Karpas-422 (cell line): ENCODE results near the gene MORC2. TPM values are rescaled to one million over a fixed set of nuclear protein-coding genes. Genes with fewer than 3 reads are reported as not detected.

Experiments used
- DNase-seq: peaks from one replicate; pipeline ENCODE4 v3.0.0-alpha.2; 2015
- H2AFZ ChIP-seq: fragments of 200-600 bp; sonication (generic); 2 replicates; pipeline ENCODE4 v1.6.1; 2014; ENCODE audit warnings: antibody characterized with exemption, low read length, mixed read lengths
- H3K27ac ChIP-seq: fragments of 200-600 bp; sonication (generic); 2 replicates; pipeline ENCODE4 v1.5.1; 2014; ENCODE audit warnings: mild to moderate bottlenecking, low read length, moderate library complexity
- H3K27me3 ChIP-seq: fragments of 200-600 bp; sonication (generic); 2 replicates; pipeline ENCODE4 v1.6.1; 2014; ENCODE audit warnings: low read length, mixed read lengths
- H3K36me3 ChIP-seq: fragments of 200-600 bp; sonication (generic); 2 replicates; pipeline ENCODE4 v1.6.1; 2014; ENCODE audit warnings: low read length, mixed read lengths; ENCODE audit not compliant: insufficient read depth
- H3K4me1 ChIP-seq: fragments of 200-600 bp; sonication (generic); 2 replicates; pipeline ENCODE4 v1.6.1; 2014; ENCODE audit warnings: mild to moderate bottlenecking, low read length, mixed read lengths
- H3K4me2 ChIP-seq: fragments of 200-600 bp; sonication (generic); 2 replicates; pipeline ENCODE4 v1.6.1; 2014; ENCODE audit warnings: low read length, low read depth, mild to moderate bottlenecking; ENCODE audit not compliant: poor library complexity, severe bottlenecking
- H3K4me3 ChIP-seq: fragments of 200-600 bp; sonication (generic); 2 replicates; pipeline ENCODE4 v1.5.1; 2014; ENCODE audit warnings: mild to moderate bottlenecking, antibody characterized with exemption, low read length, mixed read lengths
- H3K79me2 ChIP-seq: fragments of 200-600 bp; sonication (generic); 2 replicates; pipeline ENCODE4 v1.6.1; 2014; ENCODE audit warnings: mild to moderate bottlenecking, low read length, mixed read lengths
- H3K9ac ChIP-seq: fragments of 200-600 bp; sonication (generic); 2 replicates; pipeline ENCODE4 v1.6.0; 2014; ENCODE audit warnings: low read length
- H3K9me2 ChIP-seq: fragments of 200-600 bp; sonication (generic), shearing (Covaris generic); replicated peaks from 2 replicates; pipeline ENCODE4 v1.6.0; 2014; ENCODE audit warnings: mild to moderate bottlenecking, low read length, moderate library complexity; ENCODE audit not compliant: insufficient read depth
- H3K9me3 ChIP-seq: fragments of 300-700, 200-600 bp; sonication (generic); 2 replicates; pipeline ENCODE4 v1.6.1; 2014; ENCODE audit warnings: low read length, mixed read lengths
- H4K20me1 ChIP-seq: fragments of 200-600 bp; sonication (generic); 2 replicates; pipeline ENCODE4 v1.6.1; 2014; ENCODE audit warnings: mild to moderate bottlenecking, antibody characterized with exemption, low read length, low read depth; ENCODE audit not compliant: insufficient read depth
- total RNA-seq: library from RNA; depleted of rRNA; stranded (reverse); fragments of >200 nt; shearing (Covaris generic); gene quantifications from 2 replicates; pipeline ENCODE4 v1.2.3, GENCODE V29; 2014; ENCODE audit warnings: low replicate concordance

Gene MORC2
- total RNA-seq, 1 experiment from 2014 or later = 29.0 TPM

DNA sequence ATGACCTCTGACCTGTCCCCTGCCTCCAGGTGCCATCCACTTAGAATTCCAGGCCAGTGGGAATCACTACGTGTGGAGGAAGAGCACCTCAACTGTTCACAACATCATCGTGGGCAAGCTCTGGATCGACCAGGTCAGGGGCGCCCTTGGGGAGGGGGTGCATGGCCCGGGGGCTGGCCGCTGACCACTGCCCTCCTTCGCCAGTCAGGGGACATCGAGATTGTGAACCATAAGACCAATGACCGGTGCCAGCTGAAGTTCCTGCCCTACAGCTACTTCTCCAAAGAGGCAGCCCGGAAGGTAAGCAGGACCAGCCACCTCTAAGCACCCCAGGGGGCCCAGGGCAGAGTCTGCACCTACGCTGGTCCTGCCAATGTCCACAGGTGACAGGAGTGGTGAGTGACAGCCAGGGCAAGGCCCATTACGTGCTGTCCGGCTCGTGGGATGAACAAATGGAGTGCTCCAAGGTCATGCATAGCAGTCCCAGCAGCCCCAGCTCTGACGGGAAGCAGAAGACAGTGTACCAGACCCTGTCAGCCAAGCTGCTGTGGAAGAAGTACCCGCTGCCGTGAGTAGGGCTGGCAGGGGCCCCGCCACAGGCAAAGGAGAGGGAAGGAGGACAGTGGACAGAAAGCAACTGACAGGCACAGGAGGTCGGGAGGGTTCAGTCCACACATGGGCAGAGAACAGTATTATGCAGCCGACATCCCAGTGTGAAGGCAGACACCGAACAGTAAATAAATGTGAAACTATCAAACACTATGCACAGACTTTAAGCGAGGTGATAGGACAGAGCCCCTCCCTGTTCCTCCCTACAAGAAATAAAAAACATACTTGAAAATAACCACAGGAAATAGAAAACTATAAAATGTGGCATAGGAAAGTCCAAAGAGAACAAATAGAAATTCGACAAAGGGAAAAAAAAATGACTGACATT lies 74.9 kb downstream of the MORC2 start:
- Histone ChIP-seq H3K9me2 (no peaks in the 10 kb centered on the region), H3K36me3 (no peaks in the 10 kb centered on the region), H3K79me2 (no peaks in the 10 kb centered on the region), H4K20me1 (no peaks in the 10 kb centered on the region), H3K9me3 (no peaks in the 10 kb centered on the region), H3K9ac (no peak overlapping the region), H3K4me2 (no peak overlapping the region), H3K27ac (no peak overlapping the region), H3K4me1 (no peaks in the 10 kb centered on the region), H2AFZ (no peak overlapping the region), H3K27me3 (no peaks in the 10 kb centered on the region), H3K4me3 (no peak overlapping the region)
- no peak for DNase-seq

DNA sequence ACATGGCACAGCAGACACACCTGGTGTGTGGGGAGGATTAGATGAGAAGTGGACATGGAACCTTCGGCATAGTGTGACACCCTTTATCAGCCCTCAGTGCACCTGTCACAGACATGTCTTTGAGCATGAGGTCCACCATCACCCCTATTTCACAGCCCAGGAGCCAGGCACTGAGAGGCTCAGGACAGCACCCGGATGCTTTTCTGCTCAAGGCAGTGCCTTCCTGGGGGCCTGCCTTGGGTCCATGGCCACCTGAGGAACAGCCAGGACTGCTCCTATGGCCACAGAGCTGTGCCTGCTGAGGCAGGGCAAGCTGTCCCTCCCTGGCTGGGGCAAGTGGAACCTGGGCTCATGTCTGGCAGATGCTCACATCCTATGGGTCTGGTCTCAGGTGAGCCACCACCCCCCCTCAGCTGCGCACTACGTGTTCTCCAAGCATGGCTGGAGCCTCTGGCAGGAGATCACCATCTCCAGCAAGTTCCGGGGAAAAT lies 75.8 kb downstream of the MORC2 start:
- Histone ChIP-seq H3K27me3 (no peaks in the 10 kb centered on the region), H2AFZ (no peak overlapping the region), H3K4me2 (no peak overlapping the region), H3K9ac (no peak overlapping the region), H3K9me3 (no peaks in the 10 kb centered on the region), H3K79me2 (no peaks in the 10 kb centered on the region), H3K4me3 (no peak overlapping the region), H3K27ac (no peak overlapping the region), H3K9me2 (no peaks in the 10 kb centered on the region), H4K20me1 (no peaks in the 10 kb centered on the region), H3K4me1 (no peaks in the 10 kb centered on the region), H3K36me3 (no peaks in the 10 kb centered on the region)
- no peak for DNase-seq

DNA sequence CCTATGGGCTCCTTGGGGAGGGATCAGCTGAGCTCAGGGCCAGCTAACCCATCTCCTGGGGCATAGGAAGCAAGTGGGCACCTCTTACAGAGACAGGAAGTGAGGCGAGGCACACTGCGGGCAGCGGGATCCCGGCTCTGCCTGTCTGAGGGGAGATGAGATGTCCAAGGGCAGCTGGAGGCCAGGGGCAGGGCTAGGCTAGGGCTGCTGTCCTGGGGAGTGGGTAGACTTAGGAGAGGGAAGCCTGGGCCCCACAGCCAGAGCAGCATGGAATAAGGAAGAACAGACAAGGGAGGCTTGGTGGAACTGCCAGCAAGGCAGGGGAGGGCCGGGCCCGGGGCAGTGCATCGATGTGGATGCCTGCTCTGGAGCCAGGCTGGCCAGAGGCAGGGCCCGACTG lies 76.3 kb downstream of the MORC2 start:
- Histone ChIP-seq H3K79me2 (no peaks in the 10 kb centered on the region), H3K9me2 (no peaks in the 10 kb centered on the region), H3K9me3 (no peaks in the 10 kb centered on the region), H3K36me3 (no peaks in the 10 kb centered on the region), H3K27ac (no peak overlapping the region), H3K4me3 (no peak overlapping the region), H2AFZ (no peak overlapping the region), H3K4me2 (no peak overlapping the region), H3K9ac (no peak overlapping the region), H3K27me3 (no peaks in the 10 kb centered on the region), H3K4me1 (no peaks in the 10 kb centered on the region), H4K20me1 (no peaks in the 10 kb centered on the region)
- DNase-seq = no peak

GRCh38 chr22:30891781-30892180 lies 76.8 kb downstream of the MORC2 start:
- Histone ChIP-seq H2AFZ (no peak overlapping the region), H3K27me3 (no peaks in the 10 kb centered on the region), H3K9ac (no peak overlapping the region), H3K9me2 (no peaks in the 10 kb centered on the region), H3K4me3 (no peak overlapping the region), H3K4me2 (no peak overlapping the region), H3K9me3 (no peaks in the 10 kb centered on the region), H3K36me3 (no peaks in the 10 kb centered on the region), H3K79me2 (no peaks in the 10 kb centered on the region), H4K20me1 (no peaks in the 10 kb centered on the region), H3K4me1 (no peaks in the 10 kb centered on the region), H3K27ac (no peak overlapping the region)
- DNase-seq = no peak

- no peak overlapping the region for H3K27ac ChIP-seq
- H3K4me1 ChIP-seq = no peaks in the 10 kb centered on the region
- no peaks in the 10 kb centered on the region for H4K20me1 ChIP-seq
- DNase-seq = no peak
- no peaks in the 10 kb centered on the region for H3K9me2 ChIP-seq
- no peaks in the 10 kb centered on the region for H3K36me3 ChIP-seq
- no peaks in the 10 kb centered on the region for H3K27me3 ChIP-seq
- no peaks in the 10 kb centered on the region for H3K9me3 ChIP-seq
- H3K79me2 ChIP-seq = no peaks in the 10 kb centered on the region
- no peak overlapping the region for H3K9ac ChIP-seq
- H3K4me2 ChIP-seq = no peak overlapping the region
- no peak overlapping the region for H2AFZ ChIP-seq
- H3K4me3 ChIP-seq = no peak overlapping the region
Observed at GRCh38 chr22:30891443-30891755, 77.2 kb downstream of the MORC2 start.

GRCh38 chr22:30890686-30891442 lies 77.7 kb downstream of the MORC2 start:
- no peak overlapping the region for H3K27ac ChIP-seq
- no peaks in the 10 kb centered on the region for H3K4me1 ChIP-seq
- no peak overlapping the region for H2AFZ ChIP-seq
- no peaks in the 10 kb centered on the region for H3K79me2 ChIP-seq
- H4K20me1 ChIP-seq = no peaks in the 10 kb centered on the region
- H3K4me3 ChIP-seq = no peak overlapping the region
- H3K36me3 ChIP-seq = no peaks in the 10 kb centered on the region
- DNase-seq = peak; percentile 68
- H3K9ac ChIP-seq = no peak overlapping the region
- H3K9me3 ChIP-seq = no peaks in the 10 kb centered on the region
- no peaks in the 10 kb centered on the region for H3K27me3 ChIP-seq
- no peaks in the 10 kb centered on the region for H3K9me2 ChIP-seq
- no peak overlapping the region for H3K4me2 ChIP-seq

- Histone ChIP-seq H2AFZ (no peak overlapping the region), H3K27me3 (no peaks in the 10 kb centered on the region), H3K9me3 (no peaks in the 10 kb centered on the region), H3K9me2 (no peaks in the 10 kb centered on the region), H4K20me1 (no peaks in the 10 kb centered on the region), H3K79me2 (no peaks in the 10 kb centered on the region), H3K9ac (no peak overlapping the region), H3K36me3 (no peaks in the 10 kb centered on the region), H3K4me1 (no peaks in the 10 kb centered on the region), H3K4me3 (no peak overlapping the region), H3K27ac (no peak overlapping the region), H3K4me2 (no peak overlapping the region)
- DNase-seq = no peak
Observed at GRCh38 chr22:30889996-30890480, 78.5 kb downstream of the MORC2 start.

GRCh38 chr22:30889268-30889995 lies 79.1 kb downstream of the MORC2 start:
- Histone ChIP-seq H3K79me2 (no peaks in the 10 kb centered on the region), H2AFZ (no peak overlapping the region), H3K36me3 (no peaks in the 10 kb centered on the region), H3K9me2 (no peaks in the 10 kb centered on the region), H3K27ac (no peak overlapping the region), H3K9ac (no peak overlapping the region), H3K27me3 (no peaks in the 10 kb centered on the region), H3K4me2 (no peak overlapping the region), H3K4me1 (no peaks in the 10 kb centered on the region), H4K20me1 (no peaks in the 10 kb centered on the region), H3K9me3 (no peaks in the 10 kb centered on the region), H3K4me3 (no peak overlapping the region)
- no peak for DNase-seq
